Pulmonary artery endothelial cell (primary cell): ENCODE data around the gene CLEC16A. TPM values are rescaled to one million over a fixed set of nuclear protein-coding genes. Genes with fewer than 3 reads are reported as not detected.
"Not testable (repeated sequence)": the region's sequence is repeated elsewhere in the genome, so short reads cannot be mapped to it uniquely, and the experiment has no call there.

Source experiments
- DNase-seq: peaks from one replicate; pipeline ENCODE4 v3.0.0-alpha.2; 2011; ENCODE audit warnings: low read depth, low spot score
- total RNA-seq: library from RNA; depleted of rRNA; stranded (reverse); fragments of >200 nt; gene quantifications from 2 replicates; pipeline ENCODE4 v1.2.3, GENCODE V29; 2014

The CLEC16A gene
- total RNA-seq, 1 donor from 2014 or later: 13.0 TPM

GRCh38 chr16:10939649-10940234, 4.6 kb upstream of the CLEC16A start:
- no peak for DNase-seq

GRCh38 chr16:10940501-10941079, 3.8 kb upstream of the CLEC16A start:
- no peak for DNase-seq

- no peak for DNase-seq
These were observed 3.0 kb upstream of the CLEC16A start for GRCh38 chr16:10941127-10941933.

GRCh38 chr16:10941935-10942351, 2.4 kb upstream of the CLEC16A start:
- not testable (repeated sequence) for DNase-seq

- DNase-seq: peak; percentile 53
These were observed 1.9 kb upstream of the CLEC16A start, which contains the start of gene DEXI for GRCh38 chr16:10942352-10943063. Gene DEXI, minus strand, starts transcription at chr16:10942468. Its CDS starts 463 bp downstream, at chr16:10942005.

GRCh38 chr16:10943064-10943353, 1.4 kb upstream of the CLEC16A start:
- DNase-seq: no peak

- no peak for DNase-seq
These were observed 862 bp downstream of the CLEC16A start for GRCh38 chr16:10945065-10945787.

GRCh38 chr16:10946308-10946707, 1.9 kb downstream of the CLEC16A start:
- DNase-seq: no peak

- no peak for DNase-seq
These were observed 2.9 kb downstream of the CLEC16A start for GRCh38 chr16:10947211-10947787.

GRCh38 chr16:10949424-10949970, 5.1 kb downstream of the CLEC16A start:
- DNase-seq: no peak

GRCh38 chr16:10950393-10950792, 6.0 kb downstream of the CLEC16A start:
- no peak for DNase-seq

GRCh38 chr16:10951026-10951425, 6.7 kb downstream of the CLEC16A start:
- no peak for DNase-seq

GRCh38 chr16:10954903-10955302, 10.5 kb downstream of the CLEC16A start:
- no peak for DNase-seq

- DNase-seq: no peak
These were observed 13.6 kb downstream of the CLEC16A start for GRCh38 chr16:10957771-10958482.

- DNase-seq: no peak
These were observed 14.8 kb downstream of the CLEC16A start for GRCh38 chr16:10959161-10959560.

- DNase-seq: no peak
These were observed 16.9 kb downstream of the CLEC16A start for GRCh38 chr16:10961231-10961630.

- no peak for DNase-seq
These were observed 19.9 kb downstream of the CLEC16A start for GRCh38 chr16:10964039-10964890.

- DNase-seq: no peak
These were observed 20.5 kb downstream of the CLEC16A start for GRCh38 chr16:10964891-10965326.

GRCh38 chr16:10965440-10966061, 21.2 kb downstream of the CLEC16A start:
- no peak for DNase-seq
